NCI-H524 (cell line): ENCODE data around the gene VLDLR.

Experiments used
- DNase-seq, 2 experiments: peaks; one replicate each; lab custom pipeline; 2025; lab: John Stamatoyannopoulos, UW

Gene VLDLR

GRCh38 chr9:2621722-2622460, at the start of gene VLDLR:
VLDLR (plus strand) TSS chr9:2621787; CDS start chr9:2622190, 403 bp downstream.
- DNase-seq = peak; percentile 41 to 59

GRCh38 chr9:2574203-2574602, 47.4 kb upstream of the VLDLR start:
- DNase-seq = no peak

GRCh38 chr9:2576631-2577030, 45.0 kb upstream of the VLDLR start:
- DNase-seq = no peak

- DNase-seq = no peak
Observed at GRCh38 chr9:2583308-2584013, 38.1 kb upstream of the VLDLR start.

- DNase-seq = no peak
Observed at GRCh38 chr9:2591967-2592366, 29.6 kb upstream of the VLDLR start.

- no peak for DNase-seq
Observed at GRCh38 chr9:2593744-2594143, 27.8 kb upstream of the VLDLR start.

GRCh38 chr9:2595973-2596372, 25.6 kb upstream of the VLDLR start:
- peak in 1 of 2 experiments; percentile 33 for DNase-seq

- DNase-seq = peak; percentile 72 to 90
Observed at GRCh38 chr9:2597483-2597882, 24.1 kb upstream of the VLDLR start.

- DNase-seq = no peak
Observed at GRCh38 chr9:2599896-2600295, 21.7 kb upstream of the VLDLR start.

- DNase-seq = no peak
Observed at GRCh38 chr9:2600307-2600706, 21.3 kb upstream of the VLDLR start.

- no peak for DNase-seq
Observed at GRCh38 chr9:2601785-2602378, 19.7 kb upstream of the VLDLR start.

- no peak for DNase-seq
Observed at GRCh38 chr9:2602704-2603116, 18.9 kb upstream of the VLDLR start.

GRCh38 chr9:2603621-2604020, 18.0 kb upstream of the VLDLR start:
- DNase-seq = no peak

GRCh38 chr9:2605246-2605645, 16.3 kb upstream of the VLDLR start:
- no peak for DNase-seq

GRCh38 chr9:2608276-2608675, 13.3 kb upstream of the VLDLR start:
- DNase-seq = no peak

GRCh38 chr9:2610985-2611384, 10.6 kb upstream of the VLDLR start:
- DNase-seq = no peak

GRCh38 chr9:2611961-2612360, 9.6 kb upstream of the VLDLR start:
- DNase-seq = no peak

GRCh38 chr9:2613730-2614271, 7.8 kb upstream of the VLDLR start:
- DNase-seq = no peak

GRCh38 chr9:2615497-2615896, 6.1 kb upstream of the VLDLR start:
- no peak for DNase-seq

- no peak for DNase-seq
Observed at GRCh38 chr9:2616692-2617377, 4.8 kb upstream of the VLDLR start.

- DNase-seq = no peak
Observed at GRCh38 chr9:2618289-2618688, 3.3 kb upstream of the VLDLR start.
